Measurements from ENCODE around the gene COLEC12. TPM values are rescaled to one million over a fixed set of nuclear protein-coding genes. Genes with fewer than 3 reads are reported as not detected.

COLEC12 gene
- total RNA-seq, 2 experiments from 2014 or later = not detected

DNA sequence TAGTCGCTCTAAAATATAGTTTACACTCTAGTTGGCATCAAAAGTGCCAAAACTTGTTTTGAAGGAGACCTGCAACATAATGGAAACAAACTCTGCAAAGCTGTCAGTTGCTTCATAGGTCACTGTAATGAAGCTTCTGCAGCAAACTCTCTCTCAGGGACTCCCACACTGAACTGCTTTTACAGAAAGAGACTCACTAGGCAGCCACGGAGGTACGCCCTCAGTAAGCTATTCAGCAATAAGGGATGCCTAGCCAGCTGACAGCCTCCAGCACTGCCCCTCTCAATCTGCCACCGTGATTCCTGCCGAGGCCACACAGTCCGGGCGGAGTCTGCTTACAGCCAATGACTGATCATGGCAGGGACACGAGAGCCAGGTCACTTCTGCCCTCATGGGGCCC, 51.1 kb downstream of the COLEC12 start:
- no peak overlapping the region for H3K4me3 Mint-ChIP-seq
- ChIA-PET CTCF (no interaction called here), POLR2A (interaction anchor here (0.6 kb wide), 1 partner anchor 48 kb away, joined by 4 read pairs; no protein-coding TSS in a partner anchor)
- H3K27ac Mint-ChIP-seq = no peak overlapping the region
- TF ChIP-seq, protein P1, sequence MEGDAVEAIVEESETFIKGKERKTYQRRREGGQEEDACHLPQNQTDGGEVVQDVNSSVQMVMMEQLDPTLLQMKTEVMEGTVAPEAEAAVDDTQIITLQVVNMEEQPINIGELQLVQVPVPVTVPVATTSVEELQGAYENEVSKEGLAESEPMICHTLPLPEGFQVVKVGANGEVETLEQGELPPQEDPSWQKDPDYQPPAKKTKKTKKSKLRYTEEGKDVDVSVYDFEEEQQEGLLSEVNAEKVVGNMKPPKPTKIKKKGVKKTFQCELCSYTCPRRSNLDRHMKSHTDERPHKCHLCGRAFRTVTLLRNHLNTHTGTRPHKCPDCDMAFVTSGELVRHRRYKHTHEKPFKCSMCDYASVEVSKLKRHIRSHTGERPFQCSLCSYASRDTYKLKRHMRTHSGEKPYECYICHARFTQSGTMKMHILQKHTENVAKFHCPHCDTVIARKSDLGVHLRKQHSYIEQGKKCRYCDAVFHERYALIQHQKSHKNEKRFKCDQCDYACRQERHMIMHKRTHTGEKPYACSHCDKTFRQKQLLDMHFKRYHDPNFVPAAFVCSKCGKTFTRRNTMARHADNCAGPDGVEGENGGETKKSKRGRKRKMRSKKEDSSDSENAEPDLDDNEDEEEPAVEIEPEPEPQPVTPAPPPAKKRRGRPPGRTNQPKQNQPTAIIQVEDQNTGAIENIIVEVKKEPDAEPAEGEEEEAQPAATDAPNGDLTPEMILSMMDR (IDR thresholded peaks at IDR 0.05) = no peak
- H3K4me1 Mint-ChIP-seq (ENCODE audit: low read depth) = no peaks in the 10 kb centered on the region
- no peaks in the 10 kb centered on the region for H3K4me1 ChIP-seq (ENCODE audit: insufficient read depth, low read length)
- no peaks in the 10 kb centered on the region for H3K36me3 ChIP-seq (ENCODE audit: insufficient read depth, low read length)
- ATAC-seq (ENCODE audit: poor library complexity) (no peak), DNase-seq (no peak)
- intact Hi-C loops (cut with DNase I, micrococcal nuclease) = no loop called here
- peaks cover 9 to 18% of the 10 kb centered on the region in 2 experiments for H3K9me3 ChIP-seq (ENCODE audit: control insufficient read depth in 1 of 2, insufficient read depth in 1 of 2, low read length in 2 of 2)
- H3K27me3 ChIP-seq (ENCODE audit: control insufficient read depth in 1 of 2, insufficient read depth in 2 of 2, low read length in 2 of 2) = peaks cover 0 to 10% of the 10 kb centered on the region in 2 experiments
- peaks cover 11% of the 10 kb centered on the region for H3K27me3 Mint-ChIP-seq
- no peak overlapping the region for H3K4me3 ChIP-seq (ENCODE audit: low read length)
- H3K36me3 Mint-ChIP-seq (ENCODE audit: low read depth) = no peaks in the 10 kb centered on the region
- H3K27ac ChIP-seq (ENCODE audit: low read depth in 1 of 2, low read length in 2 of 2) = no peak overlapping the region
- peaks cover 8% of the 10 kb centered on the region for H3K9me3 Mint-ChIP-seq

DNA sequence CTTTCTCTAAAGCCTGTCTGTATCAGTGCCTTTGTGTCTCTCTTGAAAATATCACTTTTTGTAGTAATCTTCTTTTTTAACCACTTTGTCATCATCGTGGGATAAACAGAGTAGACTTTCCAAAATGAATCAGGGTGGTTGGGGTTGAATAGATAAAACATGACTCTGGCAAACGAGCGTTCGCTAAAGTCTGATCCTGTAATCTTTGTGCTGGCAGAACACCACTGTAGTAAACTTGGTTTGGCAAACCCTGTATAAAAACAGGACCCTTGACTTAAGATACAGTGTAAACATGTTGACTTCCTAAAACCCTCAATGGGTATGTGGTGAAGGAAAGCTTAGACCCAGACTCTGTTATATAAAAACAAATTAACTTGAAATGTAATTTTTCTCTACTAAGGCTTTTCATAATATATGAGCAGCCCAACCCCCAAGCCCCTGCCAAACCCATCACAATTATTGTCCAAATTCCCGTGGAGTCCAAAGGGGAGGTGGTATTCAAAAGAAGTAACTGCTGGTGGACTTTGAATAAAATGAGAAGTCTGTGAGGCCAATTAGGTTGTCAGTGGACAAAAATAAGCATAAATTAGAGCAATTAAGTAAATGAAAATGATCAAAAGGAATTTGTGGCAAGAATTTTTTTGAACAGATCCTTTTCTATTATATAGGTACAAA, 52.2 kb downstream of the COLEC12 start:
- intact Hi-C loops (cut with DNase I, micrococcal nuclease) = no loop called here
- POLR2A ChIA-PET = no interaction called here
- Histone ChIP-seq H3K27ac (ENCODE audit: low read depth in 1 of 2, low read length in 2 of 2) (no peak overlapping the region), H3K9me3 (ENCODE audit: control insufficient read depth in 1 of 2, insufficient read depth in 1 of 2, low read length in 2 of 2) (peaks cover 9 to 18% of the 10 kb centered on the region in 2 experiments), H3K36me3 (ENCODE audit: insufficient read depth, low read length) (no peaks in the 10 kb centered on the region), H3K27me3 (ENCODE audit: control insufficient read depth in 1 of 2, insufficient read depth in 2 of 2, low read length in 2 of 2) (peaks cover 0 to 10% of the 10 kb centered on the region in 2 experiments), H3K4me1 (ENCODE audit: insufficient read depth, low read length) (no peaks in the 10 kb centered on the region), H3K4me3 (ENCODE audit: low read length) (no peak overlapping the region)
- CTCF ChIA-PET = interaction anchor here (0.9 kb wide), 1 partner anchor 19 kb away, joined by 3 read pairs; no protein-coding TSS in a partner anchor
- Mint-ChIP-seq H3K27me3 (peaks cover 11% of the 10 kb centered on the region), H3K27ac (no peak overlapping the region), H3K9me3 (peaks cover 8% of the 10 kb centered on the region), H3K4me3 (no peak overlapping the region), H3K4me1 (ENCODE audit: low read depth) (no peaks in the 10 kb centered on the region), H3K36me3 (ENCODE audit: low read depth) (no peaks in the 10 kb centered on the region)
- ATAC-seq (ENCODE audit: poor library complexity) (no peak), DNase-seq (no peak)
- TF ChIP-seq, protein P1 (IDR thresholded peaks at IDR 0.05) = no peak

DNA sequence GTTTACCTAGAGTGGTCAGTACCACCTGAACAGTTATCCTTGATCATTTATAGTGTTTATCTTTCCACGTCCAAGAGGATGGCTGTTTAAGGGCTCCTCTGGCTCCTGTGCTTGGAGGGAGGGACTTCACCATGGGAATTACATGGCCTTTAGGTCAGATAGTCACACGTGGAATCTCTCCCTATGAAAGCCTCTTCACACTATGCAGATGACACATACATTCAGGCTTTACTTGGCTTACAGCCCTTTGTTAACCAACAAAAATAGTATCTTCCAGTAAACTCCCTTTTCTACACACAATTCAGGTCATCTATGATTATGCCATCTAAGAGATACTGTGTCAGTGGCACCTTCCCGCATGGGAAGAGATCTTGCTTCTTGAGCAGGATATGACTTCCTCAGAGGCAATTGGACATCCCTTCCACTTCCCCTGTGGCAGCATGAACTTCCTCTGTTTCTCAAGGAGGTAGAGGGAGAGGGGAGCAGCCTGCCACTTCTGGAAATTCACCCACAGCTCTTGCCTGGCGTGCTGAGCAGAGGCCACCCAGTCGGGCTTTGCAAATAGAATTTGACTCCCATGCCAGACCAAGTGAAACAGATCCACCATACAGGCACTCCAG, 53.5 kb downstream of the COLEC12 start:
- no peak overlapping the region for H3K27ac Mint-ChIP-seq
- intact Hi-C loops (cut with DNase I, micrococcal nuclease) = no loop called here
- ATAC-seq (ENCODE audit: poor library complexity) (no peak), DNase-seq (peak in 2 of 14 experiments; percentile 13 to 28)
- Histone ChIP-seq H3K27me3 (ENCODE audit: control insufficient read depth in 1 of 2, insufficient read depth in 2 of 2, low read length in 2 of 2) (peaks cover 0 to 10% of the 10 kb centered on the region in 2 experiments), H3K27ac (ENCODE audit: low read depth in 1 of 2, low read length in 2 of 2) (no peak overlapping the region), H3K9me3 (ENCODE audit: control insufficient read depth in 1 of 2, insufficient read depth in 1 of 2, low read length in 2 of 2) (peaks cover 9 to 13% of the 10 kb centered on the region in 2 experiments), H3K4me3 (ENCODE audit: low read length) (no peak overlapping the region), H3K36me3 (ENCODE audit: insufficient read depth, low read length) (no peaks in the 10 kb centered on the region), H3K4me1 (ENCODE audit: insufficient read depth, low read length) (no peaks in the 10 kb centered on the region)
- peaks cover 16% of the 10 kb centered on the region for H3K27me3 Mint-ChIP-seq
- TF ChIP-seq, protein P1 (IDR thresholded peaks at IDR 0.05) = no peak
- peaks cover 6% of the 10 kb centered on the region for H3K9me3 Mint-ChIP-seq
- ChIA-PET POLR2A (no interaction called here), CTCF (interaction anchor here (0.9 kb wide), 1 partner anchor 20 kb away, joined by 3 read pairs; no protein-coding TSS in a partner anchor)
- H3K4me1 Mint-ChIP-seq (ENCODE audit: low read depth) = no peaks in the 10 kb centered on the region
- H3K36me3 Mint-ChIP-seq (ENCODE audit: low read depth) = no peaks in the 10 kb centered on the region
- H3K4me3 Mint-ChIP-seq = no peak overlapping the region

All from CD4-positive, alpha-beta T cell (primary cell).